T-helper 1 cell treated with Interleukin-12 subunit alpha and Interleukin-12 subunit beta and Interleukin-4 antibody, amounts not matched to agents 30 ng/mL and 1 ng/mL, for 36 hours (primary cell): ENCODE measurements around the gene RAD51B. TPM values are rescaled to one million over a fixed set of nuclear protein-coding genes. Genes with fewer than 3 reads are reported as not detected.

Experiments used
- intact Hi-C: fragments of 100-400 bp; cut with micrococcal nuclease; formaldehyde crosslinking; loops from one replicate; pipeline ENCODE4 v1.15.1; 2024
- total RNA-seq: library from RNA; stranded (reverse); gene quantifications from 2 replicates; pipeline ENCODE4 v1.2.3, GENCODE V29; 2022

RAD51B gene
- total RNA-seq, 1 donor from 2014 or later, result 24.4 TPM

DNA sequence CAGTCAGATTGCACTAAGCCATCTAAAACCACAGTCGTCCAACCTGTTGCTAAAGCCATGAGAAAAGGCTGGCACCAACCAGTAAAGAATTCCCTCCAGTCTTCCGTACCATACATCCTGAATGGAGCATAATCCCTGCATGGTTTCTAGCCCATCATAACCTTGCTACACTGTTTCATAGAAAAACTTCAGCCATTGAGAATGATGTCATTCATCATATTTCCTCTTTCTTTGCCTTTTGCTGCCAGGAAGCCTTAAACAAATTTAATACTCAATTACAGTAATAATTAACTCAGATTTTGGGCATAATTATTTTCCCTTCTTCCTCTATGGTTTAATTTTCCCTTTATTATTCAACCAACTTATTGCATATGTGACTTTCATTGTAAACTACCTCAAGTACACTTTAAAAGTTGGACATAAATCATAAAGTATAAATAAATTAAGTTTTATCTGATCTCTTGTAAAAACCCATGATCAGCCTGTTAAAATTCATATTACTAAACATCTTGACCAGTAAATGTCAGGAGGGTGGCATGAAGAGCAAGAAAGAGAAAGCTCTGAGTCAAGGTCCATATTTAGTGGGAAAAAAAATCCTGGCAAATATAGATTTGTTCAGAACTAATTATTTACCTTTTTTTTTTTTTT, 708.6 kb downstream of the RAD51B start:
- intact Hi-C loops, result no loop called here

DNA sequence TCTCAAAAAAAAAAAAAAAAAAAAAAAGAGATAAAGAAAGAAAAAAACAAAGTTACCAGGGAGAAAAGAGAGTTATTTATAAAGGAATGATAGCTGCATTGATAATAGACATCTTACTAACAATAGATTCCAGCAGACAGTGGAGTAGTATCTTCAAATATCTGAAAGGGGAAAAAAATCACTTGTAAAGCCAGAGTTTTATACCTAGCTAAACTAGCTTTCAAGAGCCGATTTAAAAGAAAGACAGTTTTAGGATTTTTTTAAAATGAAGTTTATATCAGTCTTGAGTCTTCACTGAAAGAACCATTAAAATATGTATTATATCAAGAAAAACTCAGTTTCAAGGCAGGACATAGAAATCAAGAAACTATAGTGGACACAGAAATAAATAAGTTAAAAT, 710.9 kb downstream of the RAD51B start:
- intact Hi-C loops, result no loop called here

DNA sequence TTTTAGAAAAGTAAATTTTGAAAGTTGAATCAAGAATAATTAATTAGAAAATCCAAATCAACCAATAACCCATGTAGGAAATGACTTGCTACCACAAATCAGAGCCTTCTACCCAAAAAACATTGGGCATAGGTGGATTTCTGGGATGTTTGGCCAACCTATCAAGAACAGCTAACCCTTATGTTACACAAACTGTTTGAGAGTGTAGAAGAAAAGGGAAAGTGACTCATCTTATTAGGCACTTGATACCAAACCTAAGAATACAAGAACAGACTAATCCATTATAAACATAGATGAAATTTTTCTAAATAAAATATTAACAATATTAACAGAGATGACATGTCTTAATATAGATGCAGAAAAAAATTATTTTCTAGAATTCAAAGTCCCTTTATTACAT, 712.9 kb downstream of the RAD51B start:
- intact Hi-C loops, result no loop called here

DNA sequence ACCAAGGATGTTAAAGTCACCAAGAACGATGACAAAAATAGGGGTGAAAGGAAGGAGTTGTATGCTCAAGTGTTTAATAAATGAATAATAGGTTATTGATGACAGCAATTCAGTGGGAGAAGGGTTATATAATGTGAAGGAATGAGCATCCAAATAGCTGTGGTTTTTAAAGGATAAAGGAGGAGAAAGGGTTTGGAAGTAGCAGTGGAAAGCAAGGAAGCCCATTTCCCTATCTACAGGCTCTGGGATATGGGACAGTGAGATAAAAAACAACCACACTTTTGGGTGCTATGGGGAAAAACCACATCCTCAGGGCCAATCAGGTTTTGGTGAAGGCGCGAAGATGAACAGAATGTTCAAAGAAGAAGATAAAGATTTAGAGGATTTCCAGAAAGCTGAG, 714.7 kb downstream of the RAD51B start:
- intact Hi-C loops, result no loop called here

DNA sequence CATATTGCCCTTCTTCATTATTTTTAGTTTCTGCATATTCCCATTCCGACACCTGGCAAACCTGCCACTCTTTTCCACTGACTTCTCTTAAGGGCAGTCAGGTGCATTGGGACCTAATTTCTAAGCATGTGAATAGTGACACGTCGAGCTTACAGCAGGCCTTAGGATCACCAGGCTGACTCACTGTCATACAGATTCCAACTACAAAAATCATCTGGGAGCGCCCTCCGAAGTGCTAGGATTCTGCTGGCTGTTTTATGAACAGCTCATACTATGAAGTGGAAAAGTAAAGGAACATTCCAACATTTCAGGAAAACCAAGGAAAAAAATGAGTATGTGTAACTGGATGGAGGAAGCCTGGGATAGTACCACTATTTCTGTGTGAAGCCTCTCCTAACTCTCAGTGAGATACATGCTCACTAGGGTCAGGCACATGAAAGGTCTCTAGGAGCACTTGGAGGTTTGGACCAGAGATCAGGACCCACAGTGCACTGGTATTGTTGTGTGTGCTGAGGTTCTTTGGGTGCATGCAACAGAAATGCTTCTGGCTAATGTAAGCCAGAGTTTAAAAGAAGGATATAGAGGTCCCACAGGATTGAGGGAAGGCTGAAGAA, 715.9 kb downstream of the RAD51B start:
- intact Hi-C loops, result no loop called here

DNA sequence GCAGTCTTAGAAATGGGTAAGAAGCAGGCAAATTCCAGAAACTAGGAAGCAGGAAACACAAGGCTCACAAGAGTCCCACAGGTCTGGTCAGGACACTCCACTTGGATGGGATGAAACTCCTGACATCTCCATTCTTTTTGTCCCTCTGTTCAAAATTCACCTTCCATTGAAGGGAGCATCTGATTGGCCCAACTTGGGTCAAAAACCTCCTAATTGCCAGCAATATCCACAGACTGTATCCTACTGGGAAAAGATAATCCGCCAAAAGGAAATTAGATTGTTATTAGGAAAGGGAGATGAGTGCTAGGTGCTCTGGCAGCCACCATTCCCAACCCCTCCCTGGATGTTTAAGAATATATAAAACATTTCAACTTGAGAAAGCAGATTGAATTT, 716.4 kb downstream of the RAD51B start:
- intact Hi-C loops, result no loop called here

DNA sequence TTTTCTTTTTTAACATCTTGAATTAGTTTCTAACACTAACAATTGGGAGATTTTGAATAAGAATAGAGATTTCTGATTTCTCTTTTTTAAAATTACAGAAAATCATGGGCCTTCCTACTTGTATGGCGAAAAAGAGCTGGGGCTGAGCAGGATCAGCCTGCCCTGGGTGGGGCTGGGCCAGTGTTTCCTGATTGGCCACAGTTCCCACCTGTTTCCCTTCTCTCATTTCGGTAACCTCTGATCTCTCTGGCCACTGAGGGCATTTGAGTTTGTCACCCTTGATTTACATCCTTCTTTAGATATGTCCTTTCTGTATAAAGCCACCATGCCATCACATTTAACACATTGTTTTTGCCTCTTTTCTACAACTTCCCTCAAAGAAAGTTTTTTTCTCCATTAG, 719.1 kb downstream of the RAD51B start:
- intact Hi-C loops, result no loop called here

DNA sequence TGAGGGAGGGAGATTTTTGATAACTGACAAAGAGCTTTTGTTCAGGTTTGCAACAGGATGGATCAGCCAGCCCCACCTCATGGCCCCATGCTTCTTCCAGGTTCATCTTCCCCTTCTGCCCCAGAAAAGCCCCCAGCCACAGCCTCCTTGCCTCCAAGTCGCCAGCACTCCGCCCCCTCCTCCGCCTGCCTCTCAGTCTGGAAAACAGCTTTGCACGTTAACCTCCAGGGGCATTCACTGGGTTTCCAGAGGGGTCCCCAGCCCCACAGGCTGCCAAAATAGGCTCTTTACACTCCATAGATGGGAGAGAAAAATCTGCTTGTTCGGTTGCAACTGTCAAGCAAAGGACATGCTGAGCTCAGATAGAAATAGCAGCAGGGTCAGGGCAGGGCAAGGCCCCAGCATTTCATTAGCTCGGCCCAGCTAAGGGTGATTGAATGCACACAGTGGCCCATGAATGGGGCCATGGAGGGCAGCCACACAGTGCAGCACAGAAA, 719.7 kb downstream of the RAD51B start:
- intact Hi-C loops, result no loop called here

DNA sequence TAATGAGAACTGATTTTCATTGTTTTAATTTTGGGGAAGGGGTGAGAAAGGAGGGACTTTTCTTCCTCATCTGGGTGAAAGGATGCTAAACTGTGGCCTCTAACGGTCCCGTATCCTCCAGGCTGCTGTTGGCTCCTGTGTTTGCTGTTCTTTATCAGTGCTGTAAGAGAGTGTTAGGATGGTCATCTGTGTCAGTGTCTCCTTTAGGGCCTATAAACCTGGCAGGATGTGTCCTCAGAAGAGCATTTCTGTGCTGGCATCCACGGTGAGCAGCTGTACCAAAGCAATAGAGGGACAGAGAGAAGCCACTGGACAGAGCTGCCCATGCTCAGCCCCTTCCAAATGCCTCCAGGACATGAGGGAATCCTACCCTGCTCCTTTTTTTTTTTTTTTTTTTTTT, 720.2 kb downstream of the RAD51B start:
- intact Hi-C loops, result no loop called here

DNA sequence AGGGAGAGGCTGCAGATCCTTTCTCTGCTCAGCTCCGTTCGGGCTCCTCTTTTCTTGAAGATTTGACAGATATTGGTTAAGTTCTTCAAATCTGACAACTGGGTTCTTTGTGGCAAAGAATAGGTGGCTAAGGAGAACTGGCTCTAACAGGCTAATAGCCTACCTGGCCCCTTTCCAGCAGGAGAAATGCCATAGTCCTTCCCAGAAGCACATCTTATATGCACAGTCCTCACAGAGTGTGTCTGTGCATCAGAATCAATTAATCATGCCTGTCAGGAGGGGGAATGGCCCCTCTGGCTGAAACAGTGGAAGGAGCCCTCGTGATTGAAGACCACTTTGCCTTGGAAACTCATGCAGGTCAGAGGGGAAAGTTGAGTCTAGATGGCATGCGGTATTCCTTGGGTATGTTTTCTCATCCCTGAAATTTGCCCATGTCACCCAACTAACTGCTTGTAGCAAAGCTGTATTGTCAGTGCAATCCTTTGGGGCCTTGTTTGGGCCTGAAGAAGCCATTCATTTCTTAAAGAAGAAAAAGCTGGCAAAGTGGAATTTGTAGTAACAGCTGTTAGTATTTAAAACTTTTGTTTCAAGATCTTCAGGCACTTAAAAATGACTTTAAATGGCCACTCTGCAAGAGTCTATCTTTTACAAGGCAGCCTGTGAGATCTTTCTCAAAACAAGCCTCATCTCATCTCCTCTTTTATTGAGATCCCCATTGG, 721.8 kb downstream of the RAD51B start:
- intact Hi-C loops, result no loop called here

DNA sequence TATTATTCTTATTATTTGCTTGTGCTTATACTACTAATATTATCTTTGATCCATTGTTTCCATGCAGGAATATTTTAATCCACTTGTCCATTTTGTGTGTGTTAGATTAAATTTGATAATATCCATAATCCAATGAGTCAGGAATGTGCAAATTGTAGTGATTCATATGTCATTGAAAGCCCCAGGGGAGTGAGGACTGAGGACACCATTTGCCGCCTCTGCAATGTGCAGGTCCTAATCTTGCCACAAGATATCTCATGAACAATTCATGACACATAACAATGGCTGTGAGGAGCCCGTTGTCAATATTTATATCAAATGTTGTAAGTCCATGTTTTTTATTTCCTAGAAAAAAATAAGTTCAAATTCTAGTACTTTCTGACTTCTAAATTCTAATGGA, 722.8 kb downstream of the RAD51B start:
- intact Hi-C loops, result no loop called here

DNA sequence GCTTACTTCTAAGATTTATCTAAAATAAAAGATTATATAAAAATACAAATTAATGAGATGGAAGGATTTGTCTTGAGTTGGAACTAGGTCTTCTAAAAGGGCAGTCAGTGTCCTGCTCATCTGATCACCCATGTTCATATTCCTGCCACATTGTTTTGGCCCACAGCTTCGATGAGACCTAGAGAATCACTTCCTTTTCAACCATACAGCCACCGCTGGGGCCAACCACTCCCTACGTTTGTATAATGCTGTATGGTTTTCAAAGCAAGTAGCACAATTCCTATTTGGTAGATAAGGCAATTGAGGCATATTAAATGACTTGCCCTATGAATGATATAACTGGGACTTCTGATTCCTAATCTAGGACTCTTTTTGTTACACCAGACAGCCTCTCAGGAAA, 723.9 kb downstream of the RAD51B start:
- intact Hi-C loops, result no loop called here

DNA sequence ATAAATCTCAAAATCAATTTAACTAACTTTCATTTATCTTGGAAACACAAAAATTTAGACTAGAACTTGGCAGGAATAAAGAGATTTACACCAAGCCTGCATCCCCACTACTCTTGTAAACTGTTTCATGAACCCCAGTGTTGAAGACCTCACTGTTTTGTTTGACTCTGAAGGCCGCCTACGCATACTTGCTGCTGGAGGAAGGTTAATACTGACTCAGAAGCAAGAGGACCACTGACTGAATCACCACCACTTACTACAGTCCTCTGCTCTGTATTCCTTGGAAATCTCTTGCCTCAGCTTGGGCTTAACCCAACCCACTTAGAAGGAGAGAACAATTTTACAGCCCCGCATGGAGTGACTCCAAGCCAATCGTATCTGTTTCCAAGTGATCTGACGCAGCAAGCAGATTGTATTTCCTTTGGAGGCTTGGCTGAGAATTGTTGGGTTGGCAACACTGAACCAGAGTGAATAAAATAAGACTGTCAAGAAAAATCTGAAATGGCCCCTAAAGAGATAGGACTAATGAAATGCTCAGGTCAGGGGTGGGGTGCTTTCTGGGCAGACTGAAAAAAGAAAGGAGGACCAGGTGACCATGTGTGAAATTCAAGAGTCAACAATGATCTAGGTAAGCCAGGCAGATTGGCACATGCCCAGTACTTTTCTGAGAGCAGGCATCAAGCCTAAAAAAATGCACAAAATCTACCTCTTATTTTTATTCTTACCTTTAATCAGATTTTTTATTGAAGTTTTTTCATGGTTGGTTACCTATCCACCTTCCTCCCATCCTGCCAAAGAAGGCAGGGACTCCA, 724.7 kb downstream of the RAD51B start:
- intact Hi-C loops, result no loop called here

DNA sequence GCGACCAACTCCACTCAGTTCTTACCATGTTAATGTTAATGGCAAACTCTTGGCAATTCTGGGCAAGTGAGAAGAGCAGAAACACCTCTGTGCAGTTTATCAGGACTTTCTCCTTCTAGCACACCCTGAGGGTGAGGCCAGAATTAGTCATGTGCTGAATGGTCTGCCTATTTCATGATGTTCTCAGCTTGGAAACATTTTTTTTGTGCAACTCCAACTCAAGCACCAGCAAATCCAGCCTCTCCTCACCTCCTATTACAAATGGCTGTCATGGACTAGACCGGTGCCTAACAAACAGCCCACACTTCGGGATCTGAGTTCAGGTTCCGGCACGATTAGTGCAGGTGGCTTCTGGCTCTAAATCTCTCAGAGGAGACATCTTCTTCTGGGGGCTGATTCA, 727.3 kb downstream of the RAD51B start:
- intact Hi-C loops, result no loop called here

DNA sequence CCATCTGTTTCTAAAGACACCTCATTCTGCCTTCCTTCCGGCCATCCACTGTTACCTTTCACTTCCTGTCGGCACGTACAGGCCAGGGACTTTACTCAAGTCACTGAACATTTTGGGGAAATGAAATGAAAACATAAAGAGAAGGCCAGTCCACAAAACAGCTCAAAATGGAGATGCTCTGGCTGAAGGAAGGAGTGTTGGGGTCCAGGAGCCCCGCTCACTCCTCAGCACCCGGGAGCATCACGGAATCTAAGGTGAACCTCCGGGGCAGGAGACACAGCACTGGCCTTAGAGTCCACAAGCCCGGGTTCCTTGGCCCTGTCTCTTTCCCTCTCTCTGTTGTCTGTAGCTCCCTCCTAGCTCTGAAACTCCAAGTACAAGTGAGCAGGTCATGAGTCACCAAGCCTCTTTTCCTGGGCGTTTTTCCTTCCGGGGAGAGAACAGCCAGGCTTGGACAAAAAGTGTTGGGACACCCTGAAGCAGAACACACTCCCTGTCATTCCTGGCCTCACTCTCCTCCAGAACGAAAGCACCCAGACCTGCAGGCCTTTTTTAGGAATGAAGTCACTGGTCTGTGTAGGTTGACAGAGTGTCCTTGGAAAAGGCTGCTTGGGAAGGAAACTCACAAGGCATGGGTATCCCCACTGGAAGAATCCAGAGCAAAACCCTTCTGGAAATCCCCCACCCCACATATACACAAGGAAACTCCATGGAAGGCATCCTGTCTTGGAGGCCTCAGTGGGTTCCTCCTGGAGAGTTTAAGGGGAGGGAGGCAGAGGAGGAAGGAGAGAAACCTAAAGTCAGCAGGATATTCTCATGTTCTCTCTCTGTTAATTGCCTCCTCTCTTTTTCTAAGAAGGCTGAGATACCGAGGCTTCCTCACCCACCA, 728.0 kb downstream of the RAD51B start:
- intact Hi-C loops, result no loop called here

DNA sequence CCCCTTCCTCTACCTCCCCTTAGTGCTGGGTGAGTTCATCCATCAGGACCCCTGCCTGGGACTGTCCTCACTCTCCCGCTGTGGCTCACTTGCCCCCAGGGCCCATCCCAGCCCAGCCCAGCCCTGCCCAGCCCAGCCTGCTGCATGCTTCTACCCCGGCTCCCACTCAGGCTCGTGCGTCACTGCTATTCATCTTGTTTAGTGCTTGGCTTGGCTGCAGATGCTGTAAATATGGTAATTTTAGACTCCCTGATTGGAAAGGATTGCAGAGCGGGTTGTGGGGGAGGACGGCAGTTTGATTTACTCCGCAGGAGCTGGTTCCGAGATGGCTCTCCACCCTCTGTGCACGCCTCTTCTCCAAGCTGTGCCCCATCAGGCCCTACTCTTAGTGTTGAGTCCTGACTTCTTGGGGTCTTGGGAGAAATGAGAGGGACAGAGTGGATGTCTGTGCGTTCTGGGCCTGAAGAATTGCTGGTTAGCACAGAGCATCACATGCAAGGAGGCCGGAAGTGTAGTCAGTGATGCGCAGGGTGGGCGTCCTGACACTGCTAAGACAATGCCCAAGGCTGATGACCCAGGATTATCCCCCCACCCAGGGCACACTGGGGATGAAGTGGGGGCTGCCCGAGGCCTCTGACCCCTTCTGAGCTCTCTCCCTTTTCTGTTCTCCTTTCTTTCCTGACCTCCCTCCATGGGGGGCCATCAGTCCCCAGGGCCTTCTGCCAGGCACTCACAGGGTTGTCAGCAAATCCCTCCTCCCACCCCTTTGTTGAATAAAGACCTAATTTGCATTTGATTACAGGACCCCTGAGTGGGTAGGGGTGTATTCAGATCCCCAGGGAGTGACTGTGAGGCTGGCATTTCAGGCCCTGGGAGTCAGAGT, 728.9 kb downstream of the RAD51B start:
- intact Hi-C loops, result no loop called here

DNA sequence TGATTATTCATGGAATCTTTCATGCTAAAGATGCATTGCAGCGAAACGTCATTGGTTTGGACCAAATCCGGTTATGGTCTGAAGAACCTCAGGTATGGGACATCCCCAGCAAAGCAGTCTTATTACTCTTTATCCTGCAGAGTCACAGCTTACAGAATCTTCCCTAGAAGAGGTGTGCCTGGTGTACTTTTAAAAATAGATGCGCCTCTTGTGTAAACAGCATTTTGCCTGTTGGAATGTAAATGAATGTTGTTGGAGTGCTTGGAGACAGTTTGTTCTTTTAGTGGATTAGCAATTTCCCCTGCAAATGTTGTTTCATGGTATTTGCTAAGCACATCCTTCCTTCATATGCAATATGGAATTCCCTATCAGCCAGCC, 730.7 kb downstream of the RAD51B start:
- intact Hi-C loops, result no loop called here

DNA sequence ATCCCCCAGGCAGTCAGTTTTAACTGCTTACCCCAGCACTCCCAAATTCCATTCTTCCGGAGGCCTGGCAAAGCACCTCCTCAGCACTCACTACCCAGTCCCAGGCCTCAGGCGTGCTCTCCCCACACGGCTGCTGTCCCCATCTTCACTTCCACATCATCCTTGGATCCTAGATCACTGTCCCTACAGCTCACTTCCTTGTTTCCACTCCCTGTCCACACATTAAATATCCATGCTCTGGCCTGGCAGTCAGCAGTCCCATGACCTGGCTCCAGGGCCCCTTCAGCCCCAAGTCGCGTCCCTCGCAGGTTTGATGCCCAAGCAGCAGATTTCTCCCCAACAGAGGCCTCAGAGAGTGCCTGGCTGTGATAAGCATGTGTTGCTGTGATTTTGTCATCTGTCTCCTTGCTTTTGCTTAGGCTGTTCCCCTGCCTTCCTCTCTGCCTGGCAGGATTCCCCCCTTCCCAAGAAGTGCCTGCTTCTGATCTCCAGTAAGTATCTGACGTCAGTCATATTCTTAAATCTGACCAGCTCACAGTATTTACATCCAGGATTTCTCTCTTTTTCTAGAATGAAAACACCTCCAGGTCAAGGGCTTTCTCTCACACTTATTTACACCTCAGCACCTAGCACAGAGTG, 731.6 kb downstream of the RAD51B start:
- intact Hi-C loops, result no loop called here

DNA sequence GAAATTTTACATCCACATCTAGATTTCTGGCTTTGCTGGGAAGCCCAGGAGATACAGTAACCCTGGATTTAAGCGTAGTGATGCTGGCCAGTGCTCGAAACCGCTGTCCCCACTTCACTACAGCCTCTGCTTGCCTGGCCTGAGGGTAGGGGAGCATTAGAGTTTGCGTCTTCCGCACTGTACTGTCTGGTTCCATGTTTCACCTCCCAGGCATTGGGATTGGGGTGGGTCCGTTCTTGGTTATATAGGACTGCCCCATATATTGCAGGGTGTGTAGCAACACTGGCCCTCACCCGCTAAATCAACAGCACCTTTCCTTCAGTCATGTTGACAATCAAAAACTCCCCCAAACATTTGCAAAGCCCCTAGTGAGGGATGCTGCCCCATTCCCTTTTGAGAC, 732.5 kb downstream of the RAD51B start:
- intact Hi-C loops, result no loop called here
